HG03045 (cell line): Measurements from ENCODE around the gene CREB3L1.

Experiments
- ATAC-seq: cut with Tn5 transposase; IDR thresholded peaks from one replicate; pipeline ENCODE4 v1.9.1; 2021; ENCODE audit warnings: mild to moderate bottlenecking, moderate library complexity; ENCODE audit not compliant: unreplicated experiment

CREB3L1 gene

DNA sequence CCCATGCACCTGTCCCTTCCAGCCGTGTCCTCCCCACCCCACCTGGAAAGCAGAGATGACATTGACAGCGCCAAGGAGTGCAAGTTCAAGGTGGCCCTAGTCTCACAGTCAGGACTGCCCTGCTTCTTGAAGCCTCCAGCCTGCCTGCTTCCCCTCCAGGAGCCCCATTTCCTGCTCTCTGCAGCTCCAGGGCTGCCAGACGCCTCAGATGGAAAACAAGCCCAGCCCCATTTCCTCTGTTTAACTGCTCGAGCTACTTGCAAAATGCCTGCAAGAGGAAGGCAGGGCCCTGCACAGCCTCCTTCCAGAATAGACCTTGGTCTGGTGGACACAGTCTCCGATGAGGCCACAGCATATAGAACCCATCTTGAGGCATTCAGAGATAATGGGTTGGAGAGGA lies 64.8 kb downstream of the CREB3L1 start:
- no peak for ATAC-seq

DNA sequence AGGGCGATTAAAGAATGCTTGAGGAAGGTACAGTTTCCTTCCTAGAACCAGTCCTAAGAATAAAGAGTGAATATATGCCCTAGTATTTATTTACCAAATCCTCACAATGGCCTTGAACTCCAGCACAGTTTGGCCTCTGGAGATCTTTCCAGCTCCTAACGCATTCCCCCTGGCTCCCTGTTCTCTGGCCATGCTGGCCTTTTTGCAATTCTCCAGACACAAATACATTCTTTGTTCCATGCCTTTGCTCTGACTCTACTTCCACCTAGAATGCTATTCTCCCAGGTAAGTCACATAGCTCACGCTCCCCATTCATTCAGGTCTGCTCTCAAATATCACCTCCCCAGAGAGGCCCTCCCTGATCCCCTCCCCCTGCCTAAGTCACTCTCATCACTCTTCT lies 66.1 kb downstream of the CREB3L1 start:
- ATAC-seq: no peak

DNA sequence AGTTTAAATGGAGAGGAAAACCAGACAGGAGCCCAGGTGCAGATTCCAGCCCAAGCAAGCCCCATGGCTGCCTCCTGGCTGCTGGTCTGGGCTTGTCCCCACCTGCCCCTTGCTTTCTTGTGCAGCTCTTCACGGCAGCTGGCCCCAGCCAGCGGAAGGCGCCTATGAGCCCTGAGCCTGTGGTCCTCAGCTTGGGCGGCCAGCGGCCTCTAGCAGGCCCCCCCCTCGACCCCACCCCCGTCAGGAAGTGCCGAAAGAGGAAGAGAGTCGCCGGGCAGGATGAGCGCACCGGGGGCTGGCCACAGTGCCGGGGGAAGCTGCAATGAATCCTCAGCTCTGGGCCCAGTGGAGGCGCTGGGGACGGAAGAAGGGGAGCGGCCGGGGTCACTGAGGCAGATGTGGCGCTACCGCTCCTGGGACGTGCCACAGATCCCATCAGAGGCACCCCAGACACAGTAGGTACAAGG lies 67.7 kb downstream of the CREB3L1 start:
- no peak for ATAC-seq

DNA sequence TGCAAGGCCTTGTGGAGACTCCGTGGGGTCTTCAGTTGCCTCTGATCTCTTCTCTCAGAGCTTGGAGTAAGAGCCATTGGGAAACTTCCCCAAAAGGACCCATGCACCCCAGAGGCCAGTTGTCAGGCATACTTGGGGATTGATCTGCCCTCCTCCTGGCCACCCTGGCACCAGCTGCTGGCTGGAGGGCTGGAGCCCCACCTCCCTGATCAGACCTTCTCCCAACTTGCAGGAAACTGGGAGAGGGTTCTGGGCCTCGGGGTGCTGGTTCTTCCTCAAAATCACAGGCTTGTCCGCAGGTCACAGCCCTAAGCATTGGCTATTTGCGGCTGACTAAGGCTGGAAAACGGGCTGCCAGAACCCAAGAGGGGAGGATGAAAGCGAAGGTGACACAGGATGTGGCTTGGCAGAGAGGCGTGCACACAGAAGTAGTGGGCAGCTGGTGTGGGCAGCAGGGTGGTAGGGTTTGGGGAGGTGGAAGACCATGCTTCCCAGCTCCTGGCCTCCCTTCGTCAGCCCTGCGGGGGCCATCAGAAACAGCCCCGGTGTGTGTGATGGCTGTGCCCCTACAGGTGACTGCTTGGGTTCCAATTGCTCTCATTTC lies 68.5 kb downstream of the CREB3L1 start:
- no peak for ATAC-seq

DNA sequence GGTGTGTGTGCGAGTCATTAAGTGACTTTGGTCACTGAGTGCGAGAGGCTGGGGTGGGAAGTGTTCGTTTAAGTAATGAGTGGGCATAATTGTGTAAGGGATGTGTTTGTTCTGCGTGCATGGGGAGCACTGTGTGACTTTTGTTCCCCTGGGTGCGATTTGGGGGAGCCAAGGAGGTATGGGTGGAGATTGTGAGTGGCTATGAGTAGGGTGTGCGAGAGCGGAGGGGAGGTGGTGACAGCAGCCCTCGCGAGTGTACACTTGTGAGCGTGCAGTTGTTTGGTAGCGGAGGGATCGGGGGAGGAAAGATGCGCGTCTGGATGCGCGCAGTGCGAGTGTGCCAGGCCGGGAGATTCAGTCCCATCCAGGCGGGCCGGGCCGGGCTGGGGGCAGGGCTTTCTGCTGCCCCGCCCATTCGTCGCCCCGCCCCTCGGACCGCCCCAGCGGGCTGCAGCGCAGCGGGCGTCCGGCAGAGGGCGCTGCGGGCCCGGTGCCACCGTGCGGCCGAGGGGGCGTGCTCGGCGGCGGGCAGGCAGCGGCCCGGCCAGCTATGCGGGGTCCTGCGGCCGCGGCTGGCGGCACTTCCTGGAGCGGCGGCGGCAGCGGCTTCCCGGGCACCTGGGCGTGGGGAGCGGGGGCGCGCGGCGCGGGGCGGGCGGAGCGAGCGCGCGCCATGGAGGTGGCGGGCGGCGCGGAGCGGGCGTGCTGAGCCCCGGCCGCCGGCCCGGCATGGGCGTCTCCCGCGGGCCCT lies 69.6 kb downstream of the CREB3L1 start, which contains the start of gene DGKZ:
DGKZ (plus strand) TSS at position 578 of the 751 bp plus-strand sequence. CDS start 197 bp downstream, outside the sequence.
- ATAC-seq: peak; percentile 78

DNA sequence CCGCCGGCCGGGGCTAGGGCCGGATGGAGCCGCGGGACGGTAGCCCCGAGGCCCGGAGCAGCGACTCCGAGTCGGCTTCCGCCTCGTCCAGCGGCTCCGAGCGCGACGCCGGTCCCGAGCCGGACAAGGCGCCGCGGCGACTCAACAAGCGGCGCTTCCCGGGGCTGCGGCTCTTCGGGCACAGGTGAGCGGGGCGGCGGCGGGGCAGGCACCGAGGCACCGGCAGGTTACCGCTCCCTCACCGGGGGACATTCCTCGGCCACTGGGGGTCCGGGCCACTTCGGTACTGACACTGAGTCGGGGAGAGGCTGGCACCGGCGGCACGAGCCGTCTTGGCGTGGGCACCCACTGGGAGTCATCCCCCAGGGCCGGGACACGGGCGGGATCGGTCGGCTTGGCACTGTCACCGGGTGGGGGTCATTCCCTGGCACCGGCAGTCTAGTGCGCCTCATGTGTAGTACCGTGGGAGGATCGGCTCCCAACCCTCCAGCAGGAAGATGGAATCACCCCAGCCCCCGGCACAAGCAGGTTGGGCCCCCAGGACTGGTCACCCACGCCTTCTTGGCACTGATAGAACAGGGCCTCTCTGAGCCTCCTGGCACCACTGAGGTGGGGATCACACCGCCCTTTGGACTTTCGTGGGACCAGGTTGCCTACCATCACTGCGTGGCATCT lies 70.3 kb downstream of the CREB3L1 start:
- peak; percentile 6 for ATAC-seq

DNA sequence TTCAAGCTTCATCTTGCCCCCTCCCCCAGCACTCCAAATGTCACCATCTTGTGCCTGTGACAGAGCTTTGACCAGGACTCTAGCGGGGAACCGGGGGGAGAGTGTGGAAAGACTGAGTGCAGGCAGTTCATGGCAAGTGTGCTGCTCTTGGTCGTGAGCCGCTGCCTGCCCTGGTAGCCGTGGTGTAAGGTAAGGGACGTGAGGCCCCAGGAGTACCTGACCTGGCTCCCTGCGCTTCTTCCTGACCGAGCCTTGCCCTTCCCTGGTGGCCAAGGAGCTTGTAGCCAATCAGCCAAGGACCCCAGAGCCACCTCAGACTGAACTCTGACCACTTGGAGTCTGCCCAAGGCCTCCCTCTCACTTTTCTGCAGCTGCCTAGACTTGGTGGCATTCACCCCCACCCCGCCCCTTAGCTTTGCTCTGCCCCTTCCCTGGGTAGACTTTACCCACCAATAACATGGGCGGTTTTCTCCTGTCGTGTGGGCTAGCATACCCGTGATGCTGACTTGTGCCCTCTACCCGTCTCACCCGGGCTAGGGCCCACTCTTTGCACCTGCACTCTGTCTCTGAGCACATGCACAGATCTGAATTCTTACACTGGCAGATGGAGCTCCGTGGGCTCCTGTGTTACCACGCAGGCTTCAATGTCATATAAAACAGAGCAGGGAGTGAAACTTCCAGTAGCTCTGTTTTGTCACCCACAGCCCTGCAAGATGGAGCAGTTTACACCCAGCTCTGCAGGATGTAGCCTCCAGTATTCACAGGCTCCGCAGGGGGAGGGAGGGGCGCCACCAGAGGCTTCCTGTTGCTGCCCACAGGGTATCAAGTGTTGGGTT lies 71.3 kb downstream of the CREB3L1 start:
- no peak for ATAC-seq

DNA sequence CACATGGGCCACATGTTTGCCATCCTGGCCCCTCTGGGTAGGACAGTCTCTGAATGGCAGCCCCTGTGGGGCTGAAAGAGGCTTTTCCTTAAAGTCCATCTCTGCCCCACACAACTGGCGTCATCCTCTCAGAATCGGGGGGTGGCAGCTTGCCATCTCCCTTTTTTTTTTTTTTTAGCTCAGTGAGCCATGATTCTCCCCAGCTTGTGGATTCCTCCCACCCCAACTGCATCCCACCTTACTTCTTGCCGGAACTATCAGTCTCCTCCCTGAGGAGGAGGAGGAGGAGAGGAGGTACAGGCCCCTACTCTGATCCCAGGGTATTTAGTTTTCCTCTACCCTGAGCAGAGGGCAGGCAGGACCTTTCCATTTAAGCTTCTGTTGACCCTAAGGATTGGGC lies 73.2 kb downstream of the CREB3L1 start:
- no peak for ATAC-seq

DNA sequence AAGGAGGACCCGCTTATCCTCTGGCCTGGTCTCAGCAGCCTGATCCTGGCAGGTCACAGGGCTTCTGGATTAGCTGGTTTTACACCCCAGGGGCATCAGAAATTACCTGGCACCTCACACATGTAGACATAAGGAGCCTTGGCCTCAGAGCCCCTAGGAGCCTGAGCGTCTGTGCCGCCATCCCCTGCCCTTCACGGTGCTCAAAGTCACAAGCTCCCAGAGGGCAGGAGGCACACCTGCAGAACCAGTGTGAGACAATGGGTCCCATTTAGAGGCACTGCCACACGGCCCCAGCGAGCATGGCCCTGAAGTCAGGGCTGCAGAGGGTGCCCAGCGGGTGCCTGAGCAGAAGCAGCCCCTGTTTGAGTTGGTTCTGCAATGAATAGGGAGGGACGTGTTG lies 73.7 kb downstream of the CREB3L1 start:
- no peak for ATAC-seq

DNA sequence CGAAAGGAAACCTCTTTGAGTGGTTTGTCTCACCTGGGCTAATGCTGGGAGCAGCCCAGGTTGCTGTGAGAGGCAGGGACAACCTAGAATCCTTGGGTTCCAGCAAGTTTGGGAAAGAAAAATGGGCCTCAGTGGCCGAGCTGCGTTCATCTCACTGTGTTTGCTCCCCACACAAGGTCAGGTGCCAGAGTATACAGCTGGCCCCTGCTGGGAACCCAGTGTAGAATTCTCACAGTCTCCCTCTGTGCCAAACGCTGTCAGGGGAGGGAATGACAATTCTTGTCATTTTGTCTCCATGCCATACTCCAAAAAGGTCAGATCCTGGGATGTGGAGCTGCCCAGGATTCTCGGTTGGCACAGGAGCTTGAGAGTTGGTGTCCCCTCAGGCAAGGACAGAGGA lies 74.1 kb downstream of the CREB3L1 start:
- no peak for ATAC-seq

DNA sequence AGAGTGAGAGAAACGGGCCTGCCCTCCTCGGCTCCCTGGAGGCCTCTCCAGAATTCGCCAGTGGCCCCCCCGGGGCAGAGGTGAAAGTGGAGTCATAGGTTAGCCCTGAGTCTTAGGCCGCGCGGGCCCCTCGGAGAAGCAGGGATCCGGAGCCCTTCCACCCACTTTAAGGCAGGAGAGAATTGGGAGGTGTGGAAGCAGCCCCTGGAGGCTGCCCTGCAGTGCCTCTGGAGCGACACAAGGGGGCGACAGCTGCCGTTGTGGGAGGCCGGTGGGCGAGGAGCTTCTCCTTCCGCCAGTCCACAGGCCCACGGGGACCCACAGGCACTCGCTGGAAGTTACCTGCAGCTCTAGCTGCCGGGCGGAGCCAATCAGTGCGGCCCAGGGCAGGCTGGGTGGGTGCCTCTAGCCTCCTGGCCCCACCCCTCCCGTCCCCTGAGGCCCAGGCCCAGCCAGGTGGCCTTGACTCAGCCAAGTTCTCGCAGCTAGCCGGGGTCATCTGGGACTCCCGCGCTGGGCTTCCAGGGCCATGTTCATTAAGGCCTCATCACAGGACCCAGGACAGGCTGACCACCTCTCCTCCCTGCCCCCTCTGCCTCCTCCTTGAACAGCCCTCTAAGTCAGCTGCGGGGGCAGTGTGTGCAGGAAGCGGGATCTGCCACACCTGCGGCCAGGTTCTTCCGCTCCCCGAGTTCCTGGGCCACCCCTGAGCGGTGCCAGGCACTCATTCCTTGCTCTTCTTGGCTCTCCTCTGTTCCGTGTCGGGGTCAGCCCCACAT lies 74.8 kb downstream of the CREB3L1 start:
- ATAC-seq: no peak

DNA sequence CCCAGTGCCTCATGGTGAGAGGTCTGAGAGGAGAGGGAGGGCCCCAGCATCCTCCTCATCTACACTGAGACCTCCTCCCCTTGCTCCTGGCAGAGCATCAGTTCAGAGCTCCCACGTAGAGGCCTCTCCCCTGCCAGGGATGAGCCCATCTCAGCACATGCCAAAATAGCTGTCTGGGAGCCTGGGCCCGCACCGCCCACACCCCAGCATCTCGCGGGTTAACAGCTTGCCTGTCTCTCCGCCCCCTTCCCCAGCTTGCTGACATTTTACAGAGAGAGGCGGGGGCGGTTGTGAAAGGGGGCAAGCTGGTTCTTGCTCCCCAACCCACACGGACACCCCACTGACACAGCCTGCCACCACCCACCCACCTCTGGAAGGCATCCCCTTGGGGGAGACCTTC lies 76.2 kb downstream of the CREB3L1 start:
- no peak for ATAC-seq

DNA sequence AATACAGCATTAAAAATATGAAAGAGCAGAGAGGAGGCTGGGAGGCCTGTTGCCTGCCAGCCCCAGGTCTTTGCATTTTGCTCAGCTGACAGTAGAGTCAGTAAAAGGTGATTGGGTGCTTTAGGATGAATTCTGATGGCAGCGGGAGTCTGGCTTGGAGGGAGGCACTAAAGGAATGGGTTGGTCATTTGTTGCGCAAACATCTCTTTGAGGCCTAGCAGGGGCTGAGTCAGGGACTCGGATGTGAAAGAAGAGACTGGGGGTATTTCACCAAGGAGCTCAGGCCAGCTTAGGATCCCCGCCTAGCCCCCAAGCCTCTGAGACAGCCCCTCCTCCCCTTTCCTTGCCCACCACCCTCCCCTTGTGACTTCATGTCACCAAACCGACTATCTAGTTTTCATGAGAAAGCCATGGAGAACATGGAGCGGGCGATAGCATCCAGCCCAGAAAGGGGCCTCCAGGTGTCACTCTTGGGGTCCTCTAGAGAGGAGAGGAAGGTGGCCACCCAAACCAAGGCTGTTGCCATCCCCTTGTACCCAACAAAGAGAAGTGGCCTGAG lies 79.5 kb downstream of the CREB3L1 start:
- no peak for ATAC-seq

DNA sequence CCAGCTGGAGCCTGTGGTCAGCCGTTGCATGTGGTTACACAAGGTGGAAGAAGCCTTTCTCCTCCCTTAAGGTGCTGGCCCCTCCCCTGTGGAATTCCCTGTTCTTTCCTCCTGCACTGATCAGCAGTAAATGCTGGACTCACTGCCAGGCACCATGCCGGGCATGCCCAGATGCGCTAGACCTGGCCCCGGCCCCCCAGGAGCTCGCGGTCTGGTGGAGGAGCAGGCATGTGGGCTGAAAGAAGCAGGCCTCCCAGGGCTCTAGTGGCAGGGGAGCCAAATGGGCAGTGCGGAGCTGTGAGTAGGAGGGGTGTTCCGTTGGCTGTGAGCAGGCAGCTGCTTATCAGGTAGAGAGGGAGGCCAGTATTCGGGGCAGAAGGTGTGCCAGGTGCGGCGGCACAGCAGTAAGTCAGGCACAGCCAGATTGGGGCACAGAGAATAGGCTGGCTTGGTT lies 80.0 kb downstream of the CREB3L1 start:
- ATAC-seq: no peak

DNA sequence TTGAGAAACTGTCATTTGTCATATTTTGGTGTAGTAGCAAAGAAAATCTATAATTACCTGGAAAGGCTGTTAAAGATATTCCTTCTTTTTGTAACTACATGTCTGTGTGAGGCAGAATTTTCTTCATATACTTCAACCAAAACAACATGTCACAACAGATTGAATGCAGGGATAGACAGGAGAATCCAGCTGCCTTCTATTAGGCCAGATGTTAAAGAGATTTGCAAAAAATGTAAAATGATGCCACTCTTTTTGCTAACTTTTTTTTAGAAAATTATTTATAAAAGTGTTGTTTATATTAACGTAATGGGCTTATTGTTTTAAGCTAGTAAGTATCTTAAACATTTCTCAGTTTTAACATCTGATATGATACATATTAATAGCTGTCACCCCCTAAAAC lies 82.5 kb downstream of the CREB3L1 start:
- no peak for ATAC-seq

DNA sequence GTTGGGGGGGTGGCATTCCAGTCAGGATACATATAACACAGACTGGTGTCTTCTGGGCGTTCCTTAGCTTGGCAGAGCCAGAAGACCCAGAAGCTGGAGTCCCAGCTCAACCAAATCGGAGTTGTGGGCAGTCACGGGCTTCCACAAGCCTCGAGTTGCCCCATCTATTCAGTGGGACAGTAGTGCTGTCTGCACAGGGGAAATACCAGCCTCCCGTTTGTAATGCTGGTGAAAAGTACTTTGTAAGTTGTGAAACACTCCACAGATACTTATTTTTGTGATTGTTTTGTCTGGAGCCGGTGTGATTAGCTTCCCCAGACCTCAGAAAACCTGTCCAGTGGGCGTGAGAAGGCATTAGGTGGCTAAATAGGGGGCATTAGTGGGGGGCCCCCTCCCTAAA lies 83.4 kb downstream of the CREB3L1 start:
- no peak for ATAC-seq

DNA sequence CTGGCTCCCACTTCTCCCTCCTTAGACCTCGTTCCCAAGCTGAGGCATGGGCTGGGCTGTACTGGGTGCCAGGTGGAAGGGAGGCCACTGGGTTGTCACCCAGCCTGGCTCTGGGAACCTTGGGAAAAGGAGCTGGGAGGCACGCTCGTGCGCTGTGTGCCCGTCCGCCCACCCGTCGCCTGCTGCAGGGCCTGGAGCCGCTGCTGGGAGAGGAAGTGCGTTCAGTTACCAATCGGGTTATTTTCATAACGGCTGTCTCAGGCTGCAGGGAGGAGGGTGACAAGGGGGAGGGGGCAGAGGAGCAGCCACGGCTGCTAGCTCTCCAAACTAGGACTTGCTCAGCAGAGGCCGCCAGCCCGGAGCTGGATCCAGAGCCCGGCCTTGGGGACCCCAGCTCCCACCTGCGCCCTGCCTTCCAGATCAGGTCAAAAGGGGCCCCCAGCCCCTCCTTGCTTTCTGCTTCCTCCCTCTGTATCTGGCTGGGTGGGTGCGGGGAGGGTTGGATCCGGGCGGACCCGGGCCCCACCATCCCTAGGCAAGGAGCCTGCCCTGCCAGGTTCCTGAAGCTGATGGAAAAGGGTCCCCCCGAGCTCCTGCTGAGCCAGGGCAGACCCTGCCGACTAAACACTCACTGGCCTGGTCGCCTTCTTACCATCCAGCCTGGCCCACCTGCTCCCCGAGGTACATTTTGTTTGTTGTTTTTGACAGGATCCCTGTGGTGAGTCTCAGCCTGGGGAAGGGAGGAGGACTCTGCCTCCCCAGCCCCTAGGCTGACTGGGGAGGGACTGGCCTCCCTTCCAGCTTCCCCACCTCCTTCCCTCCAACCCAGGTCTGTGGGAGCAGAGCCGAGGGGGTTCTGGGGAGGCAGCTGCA lies 84.1 kb downstream of the CREB3L1 start:
- peak; percentile 77 for ATAC-seq

DNA sequence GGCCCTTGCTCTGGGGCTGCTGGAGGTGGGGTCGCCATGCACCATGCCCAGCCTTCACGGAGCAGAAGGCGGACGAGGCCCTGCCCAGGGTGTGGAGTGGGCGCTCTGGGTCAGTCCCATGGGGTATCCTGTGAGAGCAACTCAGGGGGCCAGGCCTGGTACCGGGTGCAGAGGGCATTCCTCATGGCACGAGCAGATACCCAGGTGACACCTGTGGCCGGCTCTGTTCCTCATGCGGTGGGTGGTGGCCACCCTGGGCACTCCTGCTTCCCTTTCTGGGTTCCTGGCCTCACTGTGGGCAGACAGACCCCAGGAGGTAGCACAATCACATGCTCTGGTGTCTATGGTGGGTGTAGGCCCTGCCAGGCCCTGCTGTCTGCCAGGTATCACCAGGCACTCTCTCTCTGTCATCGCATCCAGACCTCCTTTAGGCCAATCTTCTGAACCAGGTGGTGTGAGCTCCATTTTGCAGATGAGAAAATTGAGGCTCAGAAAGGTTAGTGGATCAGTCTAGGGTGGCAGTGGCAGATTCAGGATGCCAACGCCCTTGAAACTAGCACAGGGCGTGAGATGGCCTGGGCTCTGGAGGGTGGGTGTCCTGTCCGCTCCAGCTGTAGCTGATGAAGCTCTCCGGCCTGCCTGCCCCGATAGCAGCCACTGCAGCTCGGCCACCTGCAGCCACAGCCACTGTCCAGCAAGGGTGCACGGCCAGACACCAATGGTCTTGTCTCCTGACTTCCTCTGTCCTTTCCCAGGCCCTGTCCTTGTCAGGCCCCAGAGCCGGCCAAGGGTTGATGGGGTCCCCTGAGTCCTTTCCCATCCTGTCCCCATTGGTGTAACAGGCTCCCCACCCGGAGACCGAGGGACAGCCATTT lies 84.9 kb downstream of the CREB3L1 start:
- no peak for ATAC-seq
